ENCODE results near the gene GNG4.

GRCh38 chr1:235679005-235679404, 29.4 kb upstream of the GNG4 start:
- no peak for TF ChIP-seq POLR2A (IDR thresholded peaks at IDR 0.05)
- TF ChIP-seq CTCF (IDR thresholded peaks at IDR 0.05): no peak

Measured in adrenal gland (tissue), 5 donors.